HG03378 (cell line): ENCODE results near the gene MYCT1.

Experiments used
- ATAC-seq: cut with Tn5 transposase; IDR thresholded peaks from one replicate; pipeline ENCODE4 v1.9.1; 2021; ENCODE audit warnings: mild to moderate bottlenecking, moderate library complexity; ENCODE audit not compliant: unreplicated experiment

MYCT1 gene

GRCh38 chr6:152721956-152722355, 24.3 kb downstream of the MYCT1 start:
- no peak for ATAC-seq

- ATAC-seq, result no peak
These were observed 25.7 kb downstream of the MYCT1 start for GRCh38 chr6:152723398-152723797.

- ATAC-seq, result no peak
These were observed 28.6 kb downstream of the MYCT1 start for GRCh38 chr6:152726313-152726712.

GRCh38 chr6:152727507-152727906, 29.8 kb downstream of the MYCT1 start:
- no peak for ATAC-seq

GRCh38 chr6:152734630-152735029, 36.9 kb downstream of the MYCT1 start:
- ATAC-seq, result no peak

GRCh38 chr6:152736687-152737273, 39.1 kb downstream of the MYCT1 start:
- ATAC-seq, result no peak

- ATAC-seq, result no peak
These were observed 47.9 kb downstream of the MYCT1 start for GRCh38 chr6:152745509-152746171.

- no peak for ATAC-seq
These were observed 48.5 kb downstream of the MYCT1 start for GRCh38 chr6:152746172-152746553.

- ATAC-seq, result no peak
These were observed 51.1 kb downstream of the MYCT1 start for GRCh38 chr6:152748843-152749242.

- no peak for ATAC-seq
These were observed 51.6 kb downstream of the MYCT1 start for GRCh38 chr6:152749336-152749735.

- ATAC-seq, result no peak
These were observed 53.0 kb downstream of the MYCT1 start, which contains the start of gene VIP for GRCh38 chr6:152750694-152751093. VIP (plus strand) TSS chr6:152750797; CDS start chr6:152752178, 1,381 bp downstream.

- ATAC-seq, result no peak
These were observed 67.6 kb downstream of the MYCT1 start for GRCh38 chr6:152765331-152765730.

- no peak for ATAC-seq
These were observed 71.5 kb downstream of the MYCT1 start for GRCh38 chr6:152769159-152769558.

GRCh38 chr6:152769993-152770392, 72.3 kb downstream of the MYCT1 start:
- ATAC-seq, result no peak

- no peak for ATAC-seq
These were observed 73.5 kb downstream of the MYCT1 start for GRCh38 chr6:152771061-152771687.
